Sciatic nerve (tissue), 2 donors: ENCODE data around the gene DIP2C. TPM values are rescaled to one million over a fixed set of nuclear protein-coding genes. Genes with fewer than 3 reads are reported as not detected.
"Not testable (repeated sequence)": the region's sequence is repeated elsewhere in the genome, so short reads cannot be mapped to it uniquely, and the experiment has no call there.

Experiments
- ATAC-seq: fragments of 200-7000 bp; cut with Tn5 transposase; one replicate; pipeline ENCODE4 v1.9.1; 2020; ENCODE audit warnings: mild to moderate bottlenecking, moderate library complexity
- DNase-seq: peaks from one replicate; pipeline ENCODE4 v3.0.0-alpha.2; 2020; ENCODE audit warnings: low spot score
- intact Hi-C: fragments of 100-400 bp; cut with DNase I; formaldehyde crosslinking; loops from one replicate; pipeline ENCODE4 v1.14.2; 2022
- total RNA-seq: library from RNA; stranded (reverse); fragmentation: NEBNext Ultra II Directional; extraction: Animal tissue kit (Norgen Biotek cat#: 25700); gene quantifications from one replicate; pipeline ENCODE4 v1.2.1, GENCODE V29; 2021
- donor health status: DM: no; HTN: no; CAD: no.
- donor health status: DM: no; HTN: no; CAD: no.

Gene DIP2C
- total RNA-seq, 1 donor from 2014 or later: 38.7 TPM

DNA sequence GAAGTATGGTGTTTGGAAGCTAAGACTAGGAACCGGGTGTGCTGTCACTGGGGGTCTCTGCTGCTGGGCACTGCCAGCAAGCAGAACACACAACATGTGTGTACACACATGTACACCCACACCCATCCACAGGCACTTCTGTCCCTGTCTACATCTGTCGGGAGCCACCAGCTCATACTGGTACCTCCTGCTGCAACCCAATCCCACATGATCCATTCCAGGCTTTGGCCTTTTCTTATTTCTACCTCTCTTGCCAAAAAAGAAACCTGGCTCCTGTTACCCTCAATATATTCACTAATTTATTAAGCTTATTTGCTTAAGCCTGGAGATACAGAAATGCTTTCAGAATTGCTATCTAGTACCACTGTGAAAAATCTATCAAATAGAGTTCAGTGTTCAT lies 246.0 kb downstream of the DIP2C start:
- DNase-seq: no peak
- ATAC-seq: no peak
- intact Hi-C loops: no loop called here

- intact Hi-C loops: no loop called here
- ATAC-seq: no peak
- DNase-seq: no peak
These were observed 247.3 kb downstream of the DIP2C start for GRCh38 chr10:442209-442608.

DNA sequence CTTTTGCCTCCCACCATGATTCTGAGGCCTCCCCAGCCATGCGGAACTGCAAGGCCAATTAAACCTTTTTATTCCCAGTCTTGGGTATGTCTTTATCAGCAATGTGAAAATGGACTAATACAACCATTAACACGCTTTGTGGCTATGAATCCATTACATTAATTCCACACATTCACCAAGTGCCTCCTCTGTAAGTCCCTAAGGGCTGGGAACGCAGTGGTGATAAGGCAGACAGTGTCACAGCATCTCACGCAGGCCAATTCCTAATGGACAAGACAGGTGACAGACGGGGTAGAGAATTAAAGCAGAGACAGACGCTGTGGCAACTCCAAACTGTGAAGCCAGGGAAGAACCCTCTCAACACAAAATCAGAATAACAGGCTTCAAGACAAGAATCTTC lies 247.8 kb downstream of the DIP2C start:
- no peak for DNase-seq
- no peak for ATAC-seq
- intact Hi-C loops: no loop called here

- DNase-seq (no peak), ATAC-seq (no peak)
- intact Hi-C loops: no loop called here
These were observed 249.3 kb downstream of the DIP2C start for GRCh38 chr10:440127-440526.

DNA sequence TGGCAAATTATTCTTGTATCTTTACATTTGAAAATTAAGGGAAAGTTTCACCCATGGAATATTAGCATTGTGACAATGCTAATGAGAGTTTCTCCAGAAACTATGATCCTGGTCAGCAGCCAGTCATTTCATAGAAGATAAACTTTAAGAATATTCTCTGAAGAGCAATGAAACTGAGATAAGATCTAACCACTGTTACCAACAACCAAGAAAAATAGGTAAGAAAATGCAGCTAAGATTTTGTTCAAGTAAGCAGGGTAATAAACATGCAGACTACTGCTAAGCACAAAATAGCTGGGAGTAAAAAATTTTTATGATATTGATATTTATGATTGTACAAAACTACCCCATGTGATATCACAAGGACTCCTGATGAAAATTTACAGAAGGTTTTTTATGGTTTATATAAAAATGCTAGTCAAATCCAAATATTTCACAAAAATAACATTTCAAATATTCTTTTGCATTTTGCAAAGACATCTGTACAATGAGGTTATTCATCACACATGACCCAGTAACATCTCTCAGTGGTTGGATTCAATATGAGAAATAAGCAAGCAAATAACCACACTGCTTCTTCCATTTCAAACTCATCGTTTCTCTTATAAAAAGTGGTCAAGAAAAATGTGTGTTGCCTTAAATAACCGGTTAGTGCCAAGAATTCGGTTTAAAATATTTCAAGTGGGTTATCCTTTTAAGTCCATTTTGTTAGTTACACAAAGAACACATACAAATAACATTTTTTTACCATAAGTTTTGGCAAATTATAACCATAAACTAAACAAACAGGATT lies 251.6 kb downstream of the DIP2C start:
- intact Hi-C loops: no loop called here
- no peak for DNase-seq

DNA sequence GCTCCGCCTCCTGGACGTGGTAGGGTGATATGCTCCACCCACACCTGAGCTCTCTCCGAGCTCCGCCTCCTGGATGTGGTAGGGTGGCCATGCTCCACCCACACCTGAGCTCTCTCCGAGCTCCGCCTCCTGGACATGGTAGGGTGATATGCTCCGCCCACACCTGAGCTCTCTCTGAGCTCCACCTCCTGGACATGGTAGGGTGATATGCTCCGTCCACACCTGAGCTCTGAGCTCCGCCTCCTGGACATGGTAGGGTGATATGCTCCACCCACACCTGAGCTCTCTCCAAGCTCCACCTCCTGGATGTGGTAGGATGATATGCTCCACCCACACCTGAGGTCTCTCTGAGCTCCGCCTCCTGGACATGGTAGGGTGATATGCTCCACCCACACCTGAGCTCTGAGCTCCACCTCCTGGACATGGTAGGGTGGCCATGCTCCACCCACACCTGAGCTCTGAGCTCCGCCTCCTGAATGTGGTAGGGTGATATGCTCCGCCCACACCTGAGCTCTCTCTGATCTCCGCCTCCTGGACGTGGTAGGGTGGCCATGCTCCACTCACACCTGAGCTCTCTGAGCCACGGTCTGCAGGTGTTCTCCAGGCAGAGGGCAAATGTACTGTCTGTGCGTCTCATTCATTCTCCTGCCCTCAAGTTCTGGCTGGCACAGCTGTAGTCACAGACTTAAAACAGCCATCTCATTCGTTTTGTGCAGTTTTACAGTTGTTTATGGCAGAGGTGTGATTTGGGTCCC lies 252.4 kb downstream of the DIP2C start:
- intact Hi-C loops: no loop called here
- ATAC-seq: no peak
- DNase-seq: no peak

More for the DNA sequence above, 251.6 kb downstream of the DIP2C start:
- ATAC-seq: no peak

- intact Hi-C loops: no loop called here
- DNase-seq (no peak), ATAC-seq (no peak)
These were observed 253.3 kb downstream of the DIP2C start for GRCh38 chr10:436013-436697.

GRCh38 chr10:435397-435796 lies 254.1 kb downstream of the DIP2C start:
- DNase-seq (no peak), ATAC-seq (no peak)
- intact Hi-C loops: no loop called here

DNA sequence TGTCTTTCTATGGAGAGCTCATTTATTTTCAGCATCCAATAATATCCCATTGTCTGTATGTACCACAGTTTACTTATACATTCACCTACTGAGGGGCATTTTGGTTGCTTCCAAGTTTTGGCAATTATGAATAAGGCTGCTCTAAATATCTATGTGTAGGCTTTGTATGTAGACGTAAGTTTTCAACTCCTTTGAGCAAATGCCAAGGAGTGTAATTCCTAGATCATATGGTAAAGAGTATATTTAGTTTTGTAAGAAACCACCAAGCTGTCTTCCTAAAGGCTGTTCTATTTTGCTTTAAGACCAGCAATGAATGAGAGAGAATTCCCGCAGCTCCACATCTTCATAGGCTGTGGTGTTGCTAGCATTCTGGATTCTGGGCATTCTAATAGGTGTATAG lies 259.8 kb downstream of the DIP2C start:
- no peak for ATAC-seq
- no peak for DNase-seq
- intact Hi-C loops: no loop called here

DNA sequence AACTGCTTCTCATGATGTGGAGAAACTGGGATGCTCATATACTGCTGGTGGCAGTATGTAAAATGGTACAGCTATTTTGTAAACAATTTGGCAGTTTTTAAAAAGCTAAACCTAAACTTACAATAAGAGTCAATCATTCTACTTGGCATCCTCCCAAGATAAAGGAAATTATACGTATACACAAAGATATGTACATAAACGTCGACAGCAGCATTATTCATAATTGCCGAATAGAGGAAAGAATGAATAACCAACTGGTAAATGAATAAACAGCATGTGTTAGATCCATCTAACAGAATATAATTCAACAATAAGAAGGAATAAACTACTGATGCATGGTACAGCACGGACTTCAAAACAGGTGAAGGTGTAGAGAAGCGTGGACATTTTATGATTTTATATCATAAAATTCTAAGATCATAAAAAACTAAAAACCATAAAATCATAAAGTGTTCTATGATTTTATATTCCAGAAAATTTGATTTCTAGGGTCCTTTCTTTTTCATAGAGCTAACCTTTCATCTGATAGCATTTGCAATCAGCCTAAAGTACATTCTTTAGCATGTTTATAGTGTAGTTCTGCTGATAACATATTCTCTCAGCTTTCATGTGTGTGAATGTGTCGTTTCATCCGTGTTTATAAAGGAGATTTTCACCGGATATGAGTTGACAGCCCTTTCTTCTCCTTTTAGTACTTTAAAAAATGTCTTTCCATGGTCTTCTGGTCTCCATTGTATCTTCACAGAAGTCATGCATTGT lies 261.5 kb downstream of the DIP2C start:
- intact Hi-C loops: no loop called here
- no peak for DNase-seq
- no peak for ATAC-seq

DNA sequence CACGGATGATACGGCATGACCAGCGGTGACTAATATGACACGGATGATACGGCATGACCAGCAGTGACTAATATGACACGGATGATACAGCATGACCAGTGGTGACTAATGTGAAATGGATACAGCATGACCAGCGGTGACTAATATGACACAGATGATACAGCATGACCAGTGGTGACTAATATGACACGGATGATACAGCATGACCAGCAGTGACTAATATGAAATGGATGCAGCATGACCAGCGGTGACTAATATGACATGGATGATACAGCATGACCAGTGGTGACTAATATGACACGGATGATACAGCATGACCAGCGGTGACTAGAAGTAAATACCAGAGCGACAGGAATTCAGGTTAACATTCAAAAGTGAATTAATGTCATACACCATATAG lies 264.1 kb downstream of the DIP2C start:
- intact Hi-C loops, DNase-seq: not testable (repeated sequence)

GRCh38 chr10:424724-425123 lies 264.7 kb downstream of the DIP2C start:
- DNase-seq, ATAC-seq, intact Hi-C loops: not testable (repeated sequence)

More for the DNA sequence above, 264.1 kb downstream of the DIP2C start:
- not testable (repeated sequence) for ATAC-seq

GRCh38 chr10:423178-423577 lies 266.3 kb downstream of the DIP2C start:
- ATAC-seq (no peak), DNase-seq (no peak)
- intact Hi-C loops: no loop called here

- intact Hi-C loops: no loop called here
- ATAC-seq: no peak
- no peak for DNase-seq
These were observed 266.8 kb downstream of the DIP2C start for GRCh38 chr10:422675-423074.

DNA sequence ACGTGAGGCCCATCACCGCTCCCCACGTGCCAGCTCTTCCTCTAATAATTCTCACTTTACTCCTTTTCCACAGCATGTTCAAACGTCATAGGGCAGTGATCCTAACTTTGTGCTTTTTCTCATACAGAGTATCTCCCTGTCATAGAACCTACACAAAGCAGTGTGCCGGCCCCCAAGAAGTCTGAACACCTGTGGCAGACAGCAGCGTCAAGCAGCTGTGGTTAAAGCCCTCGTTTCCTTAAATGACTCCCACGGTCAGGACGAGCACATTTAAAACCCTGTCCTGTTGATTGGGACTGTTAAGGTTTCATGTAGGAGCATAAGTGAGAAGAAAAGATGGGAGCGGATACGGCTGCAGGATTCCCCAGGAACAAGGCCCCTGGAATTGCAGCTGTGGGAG lies 267.2 kb downstream of the DIP2C start:
- DNase-seq (no peak), ATAC-seq (no peak)
- intact Hi-C loops: no loop called here

- ATAC-seq (no peak), DNase-seq (no peak)
- intact Hi-C loops: no loop called here
These were observed 268.3 kb downstream of the DIP2C start for GRCh38 chr10:421170-421569.

DNA sequence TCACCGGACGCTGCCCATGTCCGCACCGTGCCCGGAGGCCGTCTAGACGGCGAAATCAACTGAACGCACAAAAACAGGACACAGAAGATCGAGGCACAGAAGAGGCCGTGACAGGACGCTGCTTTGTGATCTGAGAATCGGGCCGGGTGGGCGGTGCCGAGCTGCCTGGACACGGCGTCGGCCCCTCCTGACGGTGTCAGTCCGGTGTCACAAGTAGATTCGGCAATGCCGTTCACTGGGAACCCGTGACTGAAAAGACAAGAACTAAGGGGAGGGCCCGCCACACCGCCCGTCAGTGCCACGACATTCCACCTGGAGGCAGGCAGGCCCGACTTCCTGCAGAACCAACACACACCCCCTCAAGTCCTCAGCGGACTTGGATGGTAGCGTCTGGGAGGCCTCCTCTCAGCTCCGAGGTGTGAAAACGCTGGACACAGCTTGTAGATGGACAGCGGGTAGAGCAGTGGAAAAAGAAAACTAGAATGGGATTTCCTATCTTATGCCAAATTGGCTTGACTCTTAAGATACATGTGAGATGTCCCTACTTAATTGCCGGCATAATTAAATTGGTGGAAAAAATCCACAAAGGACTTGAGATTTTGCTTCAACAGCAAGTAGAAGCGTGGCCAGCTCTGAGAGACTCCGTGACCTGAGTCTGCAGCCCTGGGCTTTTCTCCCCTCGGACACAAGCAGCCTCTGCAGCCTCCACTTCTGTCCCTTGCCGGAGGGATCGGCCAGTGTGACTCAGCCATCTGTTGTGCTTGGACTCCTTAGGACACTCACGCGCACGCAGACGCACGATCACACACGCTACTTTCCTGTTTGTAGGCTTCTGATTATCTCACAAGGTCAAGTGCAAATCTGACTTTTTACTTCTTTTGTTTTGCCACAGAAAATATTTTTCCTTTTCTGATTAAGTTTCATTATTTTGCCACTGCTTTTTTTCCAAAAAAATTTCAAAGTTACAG lies 269.0 kb downstream of the DIP2C start:
- no peak for DNase-seq
- intact Hi-C loops: no loop called here
- peak; percentile 69 for ATAC-seq

GRCh38 chr10:418894-419293 lies 270.6 kb downstream of the DIP2C start:
- ATAC-seq (no peak), DNase-seq (no peak)
- intact Hi-C loops: no loop called here
